ENCODE results near the gene NUP62.

NUP62 gene

DNA sequence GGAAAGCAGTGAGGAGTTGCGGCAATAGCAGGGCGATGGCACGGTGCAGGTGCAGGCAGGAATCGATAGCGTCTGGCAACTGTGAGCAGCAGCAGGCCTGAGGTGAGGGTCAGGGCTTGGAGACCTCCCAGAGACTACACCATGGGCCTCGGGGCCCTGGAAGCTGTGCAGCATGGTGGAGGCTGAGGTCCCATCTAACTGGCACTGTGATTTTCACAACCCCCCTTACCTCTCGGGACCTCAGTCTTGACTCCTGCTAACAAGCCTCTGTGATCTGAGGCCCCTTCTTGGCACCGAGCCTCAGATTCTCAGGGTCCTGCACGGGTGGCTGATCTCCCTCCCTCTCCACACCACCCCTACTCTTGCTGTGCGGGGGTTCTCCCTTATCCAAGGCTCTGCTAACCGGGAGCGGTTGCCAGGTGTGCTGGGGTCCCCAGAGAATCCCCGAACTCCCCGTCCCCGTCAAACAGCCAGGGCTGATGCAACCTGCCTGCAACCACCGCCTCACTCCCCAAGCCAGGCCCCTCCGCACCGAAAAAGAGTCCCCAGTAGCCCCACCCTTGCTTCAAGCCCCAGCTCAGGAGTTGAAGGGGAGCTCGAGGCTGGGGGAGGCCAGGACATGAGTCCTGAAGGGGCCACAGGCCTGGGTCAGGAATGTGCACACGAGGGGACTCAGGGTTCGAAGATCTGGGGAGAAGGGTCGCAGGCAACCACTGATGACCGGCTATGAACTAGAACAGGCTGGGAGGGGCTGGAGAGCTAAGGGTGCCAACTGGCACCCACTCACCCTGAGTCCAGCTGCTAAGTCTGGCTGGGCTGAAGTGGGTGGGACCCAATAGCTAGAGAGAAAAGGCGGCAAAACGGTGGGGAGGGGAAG lies 5.1 kb downstream of the NUP62 start:
- DNase-seq = no peak

DNA sequence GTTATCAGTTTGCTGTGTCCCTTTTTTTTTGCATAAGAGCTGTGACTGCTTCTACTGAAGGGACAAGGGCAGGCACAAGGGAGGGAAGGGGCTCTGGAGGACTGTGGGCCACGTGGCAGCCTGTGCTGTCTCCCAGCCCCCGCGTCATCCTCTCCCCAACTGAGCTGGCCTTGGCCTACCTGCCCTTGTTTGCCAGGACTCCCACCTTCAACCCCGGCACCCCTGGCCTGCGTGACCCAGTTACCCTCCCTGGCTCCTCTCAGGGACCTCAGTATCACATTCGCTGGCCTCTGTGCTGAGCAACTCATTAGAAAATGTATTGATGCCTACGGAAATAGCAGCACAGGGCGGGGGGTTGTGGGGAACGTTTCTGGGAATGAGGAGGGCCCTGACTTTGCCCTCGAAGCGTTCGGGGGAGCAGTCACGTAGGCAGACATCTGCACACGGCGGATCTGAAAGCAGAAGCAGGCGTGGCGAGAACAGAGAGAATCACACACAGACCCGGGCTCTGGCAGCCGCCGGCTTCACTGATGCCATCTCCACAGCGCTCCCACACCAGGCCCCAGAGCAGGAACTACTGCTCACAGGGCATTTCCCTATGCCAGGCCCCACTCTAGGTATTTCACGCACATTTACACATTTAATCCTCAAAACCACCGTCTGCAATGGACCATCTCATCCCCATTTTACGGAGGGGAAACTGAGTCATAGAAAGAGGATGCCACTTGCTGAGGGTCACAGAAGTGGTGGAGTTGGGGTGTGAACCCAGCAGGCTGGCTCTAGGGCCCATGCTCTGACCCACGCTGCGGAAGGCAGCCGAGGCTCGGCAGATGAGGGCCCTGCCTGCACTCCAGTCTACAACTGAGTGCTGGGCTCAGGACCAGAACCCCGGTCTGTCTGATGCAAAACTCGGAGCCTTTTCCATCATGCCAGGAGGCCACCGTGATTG lies 6.0 kb downstream of the NUP62 start:
- no peak for DNase-seq

DNA sequence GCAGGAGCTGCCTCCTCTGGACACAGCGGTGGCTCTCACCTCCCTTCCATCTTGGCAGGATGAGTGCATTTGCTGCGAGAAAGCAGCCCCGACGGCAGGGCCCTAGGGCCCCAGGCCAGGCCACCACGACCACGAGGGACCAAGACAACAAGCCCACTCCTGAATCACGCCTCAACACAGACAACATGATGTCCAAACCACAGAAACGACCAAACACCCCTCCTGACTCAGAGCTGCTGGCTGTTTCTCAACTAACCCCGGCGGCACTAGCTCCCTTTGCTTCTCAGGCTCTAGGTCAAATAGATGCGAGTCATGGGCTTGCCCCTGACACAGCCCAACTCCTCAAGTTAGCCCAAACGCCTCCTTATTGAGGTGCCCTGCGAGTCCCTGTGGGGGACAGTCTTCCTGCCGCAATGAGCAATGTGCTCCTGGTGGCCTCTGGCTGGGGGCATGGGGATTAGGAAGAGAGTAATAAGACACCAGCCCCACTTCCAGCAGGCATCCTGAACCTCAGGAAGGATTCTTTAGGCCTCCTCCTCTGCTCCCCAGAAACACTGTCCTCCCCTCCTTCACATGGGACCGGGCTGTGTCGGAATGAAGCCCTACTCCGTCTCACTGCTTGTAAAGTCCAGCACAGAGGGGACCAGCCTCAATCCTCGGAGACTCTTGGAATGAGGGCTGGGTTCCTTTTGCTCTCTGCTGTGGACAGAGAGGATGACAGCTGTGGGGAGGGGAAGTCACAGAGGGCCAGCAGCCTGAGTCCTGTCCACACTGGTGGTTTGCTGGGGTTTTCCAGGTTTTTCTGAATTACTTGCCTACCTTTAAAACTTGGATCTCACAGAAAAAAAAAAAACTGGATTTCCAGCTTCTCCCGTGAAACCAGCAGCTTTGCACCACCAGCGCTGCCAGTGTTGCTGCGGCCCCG lies 7.2 kb downstream of the NUP62 start:
- no peak for DNase-seq

DNA sequence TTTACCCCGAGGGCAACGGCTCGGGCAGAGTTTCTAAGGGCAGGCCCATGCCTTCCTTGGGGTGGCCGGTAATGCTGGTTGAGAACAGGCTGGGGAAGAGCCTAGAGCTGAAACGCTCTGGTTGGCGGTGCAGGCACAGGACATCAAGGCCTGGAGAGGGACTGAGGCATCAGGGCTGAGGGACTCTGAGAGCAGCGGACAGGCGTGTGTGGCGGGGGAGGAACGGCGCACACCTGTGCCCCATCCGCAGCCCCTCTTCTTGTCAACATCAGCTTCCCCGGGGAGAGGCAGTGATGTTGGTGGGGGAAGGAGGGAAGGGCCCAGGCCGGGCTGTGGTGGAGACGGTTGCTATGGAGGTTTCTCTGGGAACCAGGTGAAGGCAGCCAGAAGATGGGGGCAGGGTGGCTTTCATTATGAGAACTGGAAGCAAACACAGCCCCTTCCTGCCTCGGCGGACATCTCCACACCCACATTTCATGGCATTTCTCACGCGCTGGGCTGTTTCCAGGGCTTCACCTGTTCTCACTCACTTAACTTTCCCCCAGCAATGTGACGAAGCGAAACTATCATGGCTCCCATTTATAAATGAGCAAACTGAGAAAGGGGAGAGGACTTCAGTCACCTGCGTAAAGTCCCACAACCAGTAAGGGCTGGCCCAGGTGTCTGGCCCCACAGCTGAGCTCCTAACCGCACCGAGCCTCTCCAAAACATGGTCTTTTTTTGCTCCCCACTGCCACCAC lies 8.5 kb downstream of the NUP62 start:
- peak; percentile 12 for DNase-seq

DNA sequence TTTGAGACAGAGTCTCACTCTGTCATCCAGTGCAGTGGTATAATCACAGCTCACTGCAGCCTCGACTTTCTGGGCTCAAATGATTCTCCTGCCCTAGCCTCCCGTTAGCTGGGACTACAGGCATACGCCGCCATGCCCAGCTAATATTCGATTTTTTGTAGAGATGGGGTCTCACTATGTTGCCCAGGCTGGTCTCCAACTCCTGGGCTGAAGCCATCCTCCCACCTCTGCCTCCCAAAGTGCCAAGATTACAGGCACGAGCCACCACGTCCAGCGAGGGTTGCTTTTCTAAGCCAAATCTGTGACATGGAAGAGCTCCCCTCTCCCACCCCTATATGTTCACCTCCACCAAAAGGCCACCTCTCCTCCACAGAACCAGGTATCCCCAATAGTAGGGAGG lies 11.2 kb downstream of the NUP62 start:
- no peak for DNase-seq

DNA sequence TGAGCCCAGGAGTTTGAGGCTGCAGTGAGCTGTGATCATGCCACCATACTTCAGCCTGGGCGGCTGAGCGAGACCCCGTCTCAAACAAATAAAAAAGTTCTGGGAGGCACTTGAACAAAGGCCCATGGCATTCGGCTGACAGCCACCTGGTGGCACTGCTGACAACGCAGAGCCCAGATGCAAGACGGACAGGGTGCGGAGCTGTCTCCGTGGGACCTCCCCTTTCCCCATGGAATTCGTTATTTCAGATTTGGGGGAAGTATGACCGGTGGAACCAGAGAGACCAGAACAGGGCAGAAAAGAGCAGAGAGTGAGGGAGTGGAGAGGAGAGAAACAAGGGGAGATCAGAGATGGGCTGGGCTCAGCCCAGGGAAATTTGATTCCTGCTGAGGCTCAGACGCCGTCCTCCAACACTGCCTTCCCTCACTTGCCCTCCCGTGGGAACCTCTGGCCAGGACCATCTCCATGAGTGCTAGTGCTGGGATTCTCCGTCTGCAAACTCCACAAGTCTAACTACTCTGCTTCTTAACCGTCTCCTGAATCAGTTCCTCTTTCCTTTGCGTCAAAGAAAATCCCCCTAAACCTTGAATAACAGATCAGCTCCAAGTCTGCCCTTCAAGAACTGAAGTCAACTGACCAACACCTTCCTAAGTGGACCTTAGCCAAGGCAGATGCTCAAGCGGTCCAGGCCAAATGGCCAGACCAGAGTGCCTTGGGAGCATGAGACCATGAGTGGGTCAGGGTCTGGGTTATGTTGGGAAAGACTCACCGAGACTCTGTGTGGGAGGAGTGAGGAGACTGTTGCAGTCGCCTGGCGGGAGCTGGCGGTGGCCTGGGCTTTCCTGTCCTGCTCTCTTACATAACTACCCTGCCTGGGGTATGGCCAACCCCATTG lies 12.2 kb downstream of the NUP62 start:
- no peak for DNase-seq

DNA sequence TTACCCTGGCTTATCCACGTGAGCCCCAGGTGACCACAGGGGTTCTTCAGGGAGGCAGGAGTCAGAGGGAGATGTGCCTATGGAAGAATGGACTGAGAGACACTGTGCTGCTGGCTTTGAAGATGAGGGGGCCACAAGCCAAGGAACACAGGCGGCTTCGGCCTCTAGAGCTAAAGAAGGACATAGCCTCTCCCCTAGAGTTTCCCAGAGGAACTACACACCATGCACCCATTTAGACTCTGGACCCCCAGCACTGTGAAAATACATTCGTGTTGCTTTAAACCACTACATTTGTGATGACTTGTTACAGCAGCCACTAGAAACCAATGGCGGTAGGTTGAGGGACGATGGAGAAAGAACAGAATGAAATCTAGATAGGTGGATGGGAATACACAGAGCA lies 14.0 kb downstream of the NUP62 start:
- DNase-seq = no peak

DNA sequence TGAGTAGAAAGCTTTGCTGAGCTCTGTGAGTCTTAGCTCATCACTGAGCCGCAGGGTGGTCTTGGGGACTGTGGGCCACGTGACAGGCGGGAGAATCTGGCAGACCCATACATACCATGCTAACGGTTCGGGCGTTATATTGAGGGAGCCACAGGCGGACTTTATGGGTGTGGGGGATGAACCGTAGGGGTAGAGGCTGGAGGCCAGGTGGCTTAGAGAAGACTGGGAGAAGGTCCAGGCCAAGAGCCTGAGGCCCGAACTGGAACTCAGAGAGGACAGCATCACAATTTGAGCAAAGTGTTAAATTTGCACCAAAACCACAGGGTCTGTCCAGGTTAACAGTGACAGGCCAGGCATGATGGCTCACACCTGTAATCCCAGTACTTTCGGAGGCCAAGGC lies 15.6 kb downstream of the NUP62 start:
- DNase-seq = no peak

DNA sequence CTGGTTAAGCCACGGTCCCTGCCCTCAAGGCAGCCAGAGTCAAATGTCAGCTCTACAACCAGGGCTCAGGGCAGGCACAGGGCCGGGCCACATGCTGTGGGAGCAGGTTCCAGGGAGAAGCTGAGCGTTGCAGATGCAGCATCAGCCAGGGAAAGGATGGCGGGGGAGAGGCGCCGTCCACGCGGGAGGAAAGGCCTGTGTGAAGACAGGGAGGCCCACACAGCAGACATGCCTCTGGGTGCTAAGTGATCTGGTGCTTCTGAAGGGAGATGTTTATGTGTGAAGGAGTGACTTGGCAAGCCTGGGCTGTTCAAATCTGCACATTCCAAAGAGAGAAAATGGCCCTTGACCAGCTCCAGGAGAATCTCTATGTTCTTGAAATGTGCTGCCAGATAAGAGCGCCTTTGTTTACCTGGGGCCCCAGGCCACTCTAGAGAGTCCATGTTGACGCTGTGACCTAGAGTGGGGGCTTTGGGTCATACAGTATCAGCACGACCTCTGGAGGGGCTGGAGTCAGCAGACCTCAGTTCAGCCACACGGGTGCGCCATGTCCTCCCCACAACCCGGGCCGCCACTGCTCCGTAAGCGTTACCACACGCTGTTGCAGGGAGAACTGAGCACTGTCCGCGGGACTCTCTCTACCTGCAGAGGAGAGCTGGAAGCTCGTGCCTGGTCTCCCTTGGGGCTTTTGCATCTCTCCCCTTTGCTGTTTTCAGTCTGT lies 16.2 kb downstream of the NUP62 start:
- DNase-seq = no peak

DNA sequence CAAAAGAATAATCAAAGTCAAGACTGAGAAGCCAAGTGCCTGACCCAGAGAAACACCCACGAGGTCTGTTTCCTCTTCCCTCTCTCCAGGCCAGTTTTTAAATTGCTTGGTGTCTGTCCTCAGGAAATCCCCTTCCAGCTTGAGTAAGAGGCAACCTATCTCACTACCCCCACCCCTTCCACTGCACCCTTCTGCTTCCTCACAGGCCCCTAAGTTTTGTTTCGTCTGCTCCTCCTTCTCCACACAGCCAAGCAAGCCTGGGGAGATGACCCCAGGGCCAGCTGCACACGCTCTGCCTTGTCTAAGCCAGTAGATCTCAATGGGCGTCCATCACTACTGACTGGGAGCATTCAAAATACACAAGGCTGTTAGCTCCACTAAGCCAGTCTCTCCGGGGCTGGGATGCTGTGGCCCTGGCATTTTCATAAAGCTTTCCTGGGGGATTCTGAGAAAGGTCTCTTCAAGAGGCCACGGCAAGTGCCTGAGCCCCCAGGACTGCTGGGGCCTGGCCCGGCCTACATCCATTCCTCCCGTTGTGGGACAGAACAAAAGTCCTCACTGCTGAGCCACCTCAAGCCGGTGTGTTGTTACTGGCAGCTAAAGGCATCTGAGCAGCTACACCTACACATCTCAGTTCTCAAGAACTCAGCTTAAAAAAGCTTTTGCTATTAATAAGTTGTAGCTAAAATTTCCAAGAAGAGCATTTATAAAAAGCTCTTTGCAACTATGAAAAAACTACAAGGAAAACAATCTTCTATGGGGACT lies 17.7 kb downstream of the NUP62 start:
- no peak for DNase-seq

DNA sequence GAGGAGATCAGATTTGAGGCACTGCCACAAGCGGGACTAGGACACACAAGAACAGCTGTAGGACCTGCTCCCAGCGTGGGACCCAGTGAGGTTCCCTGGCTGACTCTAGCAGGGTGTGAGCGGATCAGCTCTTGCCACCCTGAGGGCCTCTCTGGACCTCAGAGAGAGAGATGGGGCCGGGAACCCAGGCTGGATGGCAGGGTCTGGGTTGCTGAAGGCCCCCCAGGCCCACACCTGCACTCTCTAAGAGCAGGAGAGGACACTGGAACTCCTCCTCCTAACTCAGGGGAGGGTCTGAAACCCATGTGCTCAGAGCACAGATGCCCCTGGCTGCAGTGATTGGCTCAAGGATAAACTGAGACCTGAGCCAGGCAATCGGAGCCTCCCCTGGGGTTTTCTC lies 19.1 kb downstream of the NUP62 start:
- no peak for DNase-seq

DNA sequence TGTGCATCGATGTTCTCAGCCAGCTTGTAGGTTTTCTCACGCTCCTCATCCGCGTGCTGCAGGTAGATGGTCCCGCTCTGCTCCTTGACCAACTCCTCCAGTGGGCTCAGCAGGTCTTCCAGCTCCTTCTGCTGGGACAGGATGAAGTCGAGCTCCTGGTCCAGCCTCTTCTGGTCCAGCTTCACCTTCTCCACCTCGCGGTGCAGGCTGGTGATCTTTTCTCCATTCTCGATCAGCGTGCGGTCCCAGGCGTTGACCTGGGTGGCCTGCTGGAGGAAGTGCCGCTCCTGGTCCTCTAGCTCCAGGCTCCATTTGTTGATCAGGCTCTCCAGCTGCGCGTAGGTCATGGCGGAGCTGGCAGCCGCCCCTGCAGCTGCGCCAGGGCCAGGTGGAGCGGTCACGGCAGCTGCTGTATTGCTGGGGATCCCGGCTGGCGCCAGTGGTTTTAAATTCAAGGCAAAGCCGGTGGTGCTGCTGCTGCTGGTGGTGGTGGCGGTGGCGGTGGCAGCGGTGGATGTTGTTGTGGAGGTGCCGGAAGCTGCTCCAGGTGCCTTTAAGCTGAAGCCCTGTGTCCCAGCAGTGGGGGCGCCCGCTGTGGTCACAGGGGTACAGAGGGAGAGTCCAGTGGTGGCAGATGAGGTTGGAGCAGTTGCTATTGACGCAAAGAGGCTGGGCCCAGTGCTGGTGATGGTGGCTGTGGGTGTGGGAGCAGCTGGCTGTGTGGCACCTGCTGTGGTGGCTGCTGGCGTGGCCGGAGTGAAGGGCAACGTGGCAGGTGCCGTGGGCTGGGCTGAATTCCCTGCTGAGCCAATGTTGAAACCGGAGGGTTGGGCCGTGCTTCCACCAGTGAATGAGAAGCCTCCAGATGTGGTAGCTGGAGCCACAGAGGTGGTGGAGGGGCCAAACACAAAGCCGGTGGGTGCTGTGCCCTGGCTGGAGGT lies 20.6 kb downstream of the NUP62 start:
- DNase-seq = no peak

DNA sequence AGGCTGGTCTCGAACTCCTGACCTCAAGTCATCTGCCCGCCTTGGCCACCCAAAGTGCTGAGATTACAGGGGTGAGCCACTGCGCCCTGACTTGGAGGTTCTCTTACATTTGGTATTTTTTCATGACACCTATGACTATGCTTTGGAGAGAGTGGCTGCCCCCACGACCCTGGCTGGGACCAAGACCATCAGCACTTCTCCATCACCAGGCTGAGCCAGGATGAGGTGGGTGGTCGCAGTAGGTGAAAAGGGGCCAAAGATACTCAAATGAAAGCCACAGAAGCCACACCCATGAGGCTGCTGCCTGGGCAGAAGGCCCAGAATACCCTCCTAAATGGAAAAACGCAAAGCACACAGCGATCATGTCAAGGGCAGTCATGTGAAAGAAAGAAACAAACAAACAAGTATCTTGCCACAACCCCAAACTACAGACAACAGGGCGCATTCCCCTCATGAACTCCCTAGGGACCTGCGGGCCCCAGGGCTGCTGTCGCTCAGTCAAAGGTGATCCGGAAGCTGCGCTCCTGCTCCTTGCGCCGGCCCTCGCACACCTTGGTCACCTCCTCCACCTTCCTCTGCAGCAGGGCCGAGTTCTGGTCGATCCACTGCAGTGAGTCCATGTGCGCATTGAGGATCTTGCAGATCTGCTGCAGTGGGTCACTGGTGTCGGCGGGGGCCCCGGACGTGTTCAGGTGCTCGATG lies 21.4 kb downstream of the NUP62 start:
- DNase-seq = no peak

DNA sequence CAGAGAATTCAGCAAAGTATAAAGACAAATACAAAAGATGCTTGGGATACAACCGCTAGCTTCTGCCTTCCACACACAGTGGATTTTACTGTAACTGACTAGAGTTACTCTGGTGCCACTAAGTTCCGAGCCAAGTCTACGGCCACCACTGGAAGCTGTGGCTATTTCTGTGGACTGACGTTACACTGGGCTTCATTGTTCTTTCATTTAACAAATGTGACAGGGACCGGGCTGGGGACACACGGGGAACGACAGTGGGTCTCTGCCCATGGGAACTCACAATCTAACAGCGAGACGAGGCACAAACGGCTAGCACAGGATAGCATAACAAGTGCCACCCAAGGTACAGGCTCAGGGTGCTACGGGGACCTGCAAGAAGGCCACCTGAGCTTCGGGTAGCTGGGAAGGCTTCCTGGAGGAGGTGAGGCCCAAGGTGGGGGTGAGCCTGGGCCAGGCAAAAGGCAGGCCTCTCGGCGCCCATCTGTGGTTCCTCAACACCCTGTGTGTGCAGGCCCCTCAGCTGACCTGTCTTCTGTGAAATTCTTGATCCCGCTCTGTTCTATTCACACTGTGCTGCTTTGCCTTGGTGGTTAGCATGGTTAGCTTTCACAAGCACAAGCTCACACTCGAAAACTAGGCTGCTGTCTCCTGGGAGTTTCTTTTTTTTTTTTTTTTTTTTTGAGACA lies 22.3 kb downstream of the NUP62 start:
- no peak for DNase-seq

DNA sequence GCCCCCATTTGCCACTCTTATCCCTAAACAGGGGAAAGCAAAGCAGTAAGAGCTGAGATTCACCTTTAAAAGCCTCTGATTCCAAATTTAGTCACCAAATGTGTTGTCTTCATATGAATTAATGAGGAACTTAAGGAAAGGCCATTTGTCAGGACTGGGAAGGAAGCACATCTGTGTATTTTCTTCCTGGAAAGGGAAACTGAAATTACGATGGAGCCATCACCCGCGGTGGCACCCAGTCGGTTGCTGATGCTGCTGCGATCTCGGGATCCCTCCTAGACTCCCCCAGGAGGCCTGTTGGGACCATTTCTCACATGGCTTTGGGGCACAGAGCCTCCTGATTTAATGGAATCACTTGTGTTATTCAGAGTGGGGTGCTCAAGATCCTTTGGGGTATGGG lies 25.2 kb downstream of the NUP62 start:
- DNase-seq = no peak

DNA sequence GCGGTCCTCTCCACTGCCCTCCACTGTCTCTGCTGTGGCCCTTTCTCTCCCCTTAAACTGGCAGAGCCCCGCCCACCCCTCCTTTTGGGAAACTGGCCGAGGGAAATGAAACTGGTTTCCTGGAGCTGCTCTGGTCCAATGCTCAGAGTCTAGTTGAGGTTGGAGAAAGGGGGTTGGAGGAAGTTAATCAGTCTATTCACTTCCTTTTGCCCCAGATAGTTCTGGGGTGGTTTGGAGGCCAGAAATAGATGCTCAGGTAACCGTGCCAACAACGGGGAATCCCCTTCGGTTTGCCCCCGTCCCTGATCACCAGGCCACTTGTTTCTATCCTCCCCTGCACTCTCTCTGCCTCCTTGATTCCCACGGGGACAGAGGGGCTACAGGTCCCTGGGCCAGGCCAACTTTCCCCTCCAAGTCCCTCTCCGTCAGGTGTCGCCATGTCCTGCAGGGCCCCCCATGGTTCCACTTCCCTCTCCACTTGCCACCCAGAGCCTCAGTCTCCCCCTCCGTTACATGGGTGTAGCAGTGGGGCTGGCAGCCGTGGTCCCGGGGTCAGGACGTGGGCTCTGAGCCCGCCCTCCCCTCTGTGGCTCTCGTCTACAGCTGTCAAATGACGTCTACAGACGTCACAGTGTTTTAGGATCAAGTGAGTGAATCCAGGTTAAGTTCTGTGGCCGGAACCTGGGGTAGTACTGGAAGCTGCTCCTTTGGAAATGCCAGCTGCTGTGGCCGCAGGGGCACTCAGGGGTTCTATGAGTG lies 32.3 kb downstream of the NUP62 start, which contains the start of gene IL4I1:
IL4I1 (minus strand) TSS at position 25 of the 759 bp plus-strand sequence. CDS start 727 bp downstream, outside the sequence.
- no peak for DNase-seq
